Measurements from ENCODE around the gene GREB1.

Gene GREB1

GRCh38 chr2:11508279-11508678, 25.6 kb upstream of the GREB1 start:
- DNase-seq (ENCODE audit: low spot score), result no peak

- DNase-seq (ENCODE audit: low spot score), result no peak
These were observed 24.0 kb upstream of the GREB1 start for GRCh38 chr2:11509657-11510360.

GRCh38 chr2:11512431-11512830, 21.4 kb upstream of the GREB1 start:
- no peak for DNase-seq (ENCODE audit: low spot score)

GRCh38 chr2:11513319-11513718, 20.5 kb upstream of the GREB1 start:
- DNase-seq (ENCODE audit: low spot score), result no peak

GRCh38 chr2:11514081-11514730, 19.6 kb upstream of the GREB1 start:
- no peak for DNase-seq (ENCODE audit: low spot score)

GRCh38 chr2:11514904-11515303, 18.9 kb upstream of the GREB1 start:
- DNase-seq (ENCODE audit: low spot score), result no peak

GRCh38 chr2:11515490-11515981, 18.3 kb upstream of the GREB1 start:
- no peak for DNase-seq (ENCODE audit: low spot score)

- no peak for DNase-seq (ENCODE audit: low spot score)
These were observed 16.7 kb upstream of the GREB1 start for GRCh38 chr2:11516984-11517648.

GRCh38 chr2:11517906-11518305, 15.9 kb upstream of the GREB1 start:
- no peak for DNase-seq (ENCODE audit: low spot score)

- DNase-seq (ENCODE audit: low spot score), result no peak
These were observed 13.7 kb upstream of the GREB1 start for GRCh38 chr2:11520092-11520693.

GRCh38 chr2:11521775-11522174, 12.1 kb upstream of the GREB1 start:
- no peak for DNase-seq (ENCODE audit: low spot score)

GRCh38 chr2:11524470-11524869, 9.4 kb upstream of the GREB1 start:
- no peak for DNase-seq (ENCODE audit: low spot score)

GRCh38 chr2:11525762-11526161, 8.1 kb upstream of the GREB1 start:
- DNase-seq (ENCODE audit: low spot score), result no peak

- DNase-seq (ENCODE audit: low spot score), result no peak
These were observed 6.8 kb upstream of the GREB1 start for GRCh38 chr2:11527001-11527400.

- no peak for DNase-seq (ENCODE audit: low spot score)
These were observed 5.6 kb upstream of the GREB1 start for GRCh38 chr2:11528228-11528627.

GRCh38 chr2:11530864-11531465, 2.9 kb upstream of the GREB1 start:
- DNase-seq (ENCODE audit: low spot score), result no peak

- DNase-seq (ENCODE audit: low spot score), result no peak
These were observed 1.3 kb upstream of the GREB1 start for GRCh38 chr2:11532416-11533055.

- DNase-seq (ENCODE audit: low spot score), result no peak
These were observed 363 bp downstream of the GREB1 start for GRCh38 chr2:11534071-11534745.

GRCh38 chr2:11534746-11535484, 1.1 kb downstream of the GREB1 start:
- DNase-seq (ENCODE audit: low spot score), result no peak

- DNase-seq (ENCODE audit: low spot score), result no peak
These were observed 2.1 kb downstream of the GREB1 start for GRCh38 chr2:11535899-11536344.
